ENCODE data around the gene IMPG1. TPM values are rescaled to one million over a fixed set of nuclear protein-coding genes. Genes with fewer than 3 reads are reported as not detected.

IMPG1 gene
- total RNA-seq (not detected), polyA plus RNA-seq (not detected), total RNA-seq (0 reads per million in 6 experiments)

GRCh38 chr6:76072562-76072961 lies at the start of gene IMPG1:
Gene IMPG1 (minus strand): TSS chr6:76072662. CDS start chr6:76072488, 174 bp downstream.
- ATAC-seq (no peak), DNase-seq (no peak)
- Mint-ChIP-seq H3K36me3 (no peaks in the 10 kb centered on the region), H3K27me3 (no peaks in the 10 kb centered on the region), H3K4me3 (no peak within 1 kb of the TSS), H3K27ac (no peak within 1 kb of the TSS), H3K9me3 (peaks cover 0 to 15% (median 7%) of the 10 kb centered on the region in 9 donors), H3K4me1 (no peaks in the 10 kb centered on the region)
- POLR2A ChIA-PET: no interaction called here

- Mint-ChIP-seq H3K36me3 (peaks cover 0 to 9% (median 0%) of the 10 kb centered on the region in 3 donors), H3K9me3 (peaks cover 7 to 37% (median 18%) of the 10 kb centered on the region in 9 donors), H3K4me1 (no peaks in the 10 kb centered on the region), H3K27ac (no peak overlapping the region), H3K4me3 (no peak overlapping the region), H3K27me3 (no peaks in the 10 kb centered on the region)
- POLR2A ChIA-PET: no interaction called here
- DNase-seq: no peak
- ATAC-seq: no peak
These were observed 47.8 kb upstream of the IMPG1 start for GRCh38 chr6:76120302-76120701.

GRCh38 chr6:76073281-76073680 lies 819 bp upstream of the IMPG1 start:
- Mint-ChIP-seq H3K27ac (no peak overlapping the region), H3K36me3 (no peaks in the 10 kb centered on the region), H3K4me1 (no peaks in the 10 kb centered on the region), H3K4me3 (no peak overlapping the region), H3K9me3 (peaks cover 0 to 11% (median 5%) of the 10 kb centered on the region in 9 donors), H3K27me3 (no peaks in the 10 kb centered on the region)
- ATAC-seq: no peak
- DNase-seq: no peak
- POLR2A ChIA-PET: no interaction called here

GRCh38 chr6:76057469-76057868 lies 15.0 kb downstream of the IMPG1 start:
- peaks cover 0 to 19% (median 5%) of the 10 kb centered on the region in 9 donors for H3K9me3 Mint-ChIP-seq
- POLR2A ChIA-PET: no interaction called here
- no peak overlapping the region for H3K4me3 Mint-ChIP-seq
- no peak overlapping the region for H3K27ac Mint-ChIP-seq
- no peaks in the 10 kb centered on the region for H3K27me3 Mint-ChIP-seq
- no peaks in the 10 kb centered on the region for H3K4me1 Mint-ChIP-seq
- DNase-seq: no peak
- no peak for ATAC-seq
- H3K36me3 Mint-ChIP-seq: no peaks in the 10 kb centered on the region

GRCh38 chr6:76052314-76052713 lies 20.1 kb downstream of the IMPG1 start:
- Mint-ChIP-seq H3K36me3 (no peaks in the 10 kb centered on the region), H3K4me1 (no peaks in the 10 kb centered on the region), H3K27me3 (no peaks in the 10 kb centered on the region), H3K4me3 (no peak overlapping the region), H3K27ac (no peak overlapping the region), H3K9me3 (peaks cover 0 to 32% (median 5%) of the 10 kb centered on the region in 9 donors)
- DNase-seq: no peak
- POLR2A ChIA-PET: no interaction called here
- no peak for ATAC-seq

- DNase-seq: no peak
- Mint-ChIP-seq H3K9me3 (peaks cover 0 to 20% (median 0%) of the 10 kb centered on the region in 9 donors), H3K27ac (no peak overlapping the region), H3K4me1 (no peaks in the 10 kb centered on the region), H3K36me3 (no peaks in the 10 kb centered on the region), H3K27me3 (no peaks in the 10 kb centered on the region), H3K4me3 (no peak overlapping the region)
- ATAC-seq: no peak
- POLR2A ChIA-PET: no interaction called here
These were observed 28.8 kb downstream of the IMPG1 start for GRCh38 chr6:76043690-76044089.

GRCh38 chr6:76035713-76036112 lies 36.7 kb downstream of the IMPG1 start:
- POLR2A ChIA-PET: no interaction called here
- ATAC-seq (no peak), DNase-seq (no peak)
- H3K27me3 Mint-ChIP-seq: peaks cover 0 to 3% (median 0%) of the 10 kb centered on the region in 5 donors
- no peak overlapping the region for H3K27ac Mint-ChIP-seq
- H3K36me3 Mint-ChIP-seq: no peaks in the 10 kb centered on the region
- peaks cover 0 to 24% (median 3%) of the 10 kb centered on the region in 9 donors for H3K9me3 Mint-ChIP-seq
- H3K4me3 Mint-ChIP-seq: no peak overlapping the region
- H3K4me1 Mint-ChIP-seq: no peaks in the 10 kb centered on the region

- H3K9me3 Mint-ChIP-seq: peaks cover 0 to 72% (median 34%) of the 10 kb centered on the region in 9 donors
- POLR2A ChIA-PET: no interaction called here
- ATAC-seq (no peak), DNase-seq (no peak)
- H3K4me3 Mint-ChIP-seq: no peak overlapping the region
- H3K27ac Mint-ChIP-seq: no peak overlapping the region
- H3K4me1 Mint-ChIP-seq: no peaks in the 10 kb centered on the region
- peaks cover 0 to 22% (median 8%) of the 10 kb centered on the region in 3 donors for H3K36me3 Mint-ChIP-seq
- H3K27me3 Mint-ChIP-seq: peaks cover 0 to 3% (median 0%) of the 10 kb centered on the region in 5 donors
These were observed 46.4 kb downstream of the IMPG1 start for GRCh38 chr6:76026101-76026500.

GRCh38 chr6:76014626-76015530 lies 57.6 kb downstream of the IMPG1 start:
- Mint-ChIP-seq H3K9me3 (peaks cover 0 to 19% (median 3%) of the 10 kb centered on the region in 9 donors), H3K27me3 (peaks cover 0 to 8% (median 0%) of the 10 kb centered on the region in 5 donors), H3K4me3 (no peak overlapping the region), H3K27ac (no peak overlapping the region), H3K36me3 (peaks cover 0 to 4% (median 0%) of the 10 kb centered on the region in 3 donors), H3K4me1 (no peaks in the 10 kb centered on the region)
- no peak for ATAC-seq
- DNase-seq: no peak
- POLR2A ChIA-PET: no interaction called here

GRCh38 chr6:76004202-76004601 lies 68.3 kb downstream of the IMPG1 start:
- Mint-ChIP-seq H3K4me1 (no peaks in the 10 kb centered on the region), H3K4me3 (no peak overlapping the region), H3K9me3 (peaks cover 0 to 7% (median 0%) of the 10 kb centered on the region in 9 donors), H3K27me3 (peaks cover 0 to 2% (median 0%) of the 10 kb centered on the region in 5 donors), H3K36me3 (no peaks in the 10 kb centered on the region), H3K27ac (no peak overlapping the region)
- no peak for DNase-seq
- POLR2A ChIA-PET: no interaction called here
- ATAC-seq: no peak

- no peak for DNase-seq
- POLR2A ChIA-PET: no interaction called here
These were observed 68.8 kb downstream of the IMPG1 start for GRCh38 chr6:76003686-76004085.

GRCh38 chr6:76003113-76003512 lies 69.3 kb downstream of the IMPG1 start:
- POLR2A ChIA-PET: no interaction called here
- no peak for DNase-seq
- peaks cover 0 to 7% (median 0%) of the 10 kb centered on the region in 9 donors for H3K9me3 Mint-ChIP-seq
- no peak for ATAC-seq
- H3K27me3 Mint-ChIP-seq: peaks cover 0 to 2% (median 0%) of the 10 kb centered on the region in 5 donors
- H3K27ac Mint-ChIP-seq: no peak overlapping the region
- no peaks in the 10 kb centered on the region for H3K4me1 Mint-ChIP-seq
- no peaks in the 10 kb centered on the region for H3K36me3 Mint-ChIP-seq
- H3K4me3 Mint-ChIP-seq: no peak overlapping the region

More at GRCh38 chr6:76003686-76004085, 68.8 kb downstream of the IMPG1 start:
- Mint-ChIP-seq H3K36me3 (no peaks in the 10 kb centered on the region), H3K9me3 (peaks cover 0 to 7% (median 0%) of the 10 kb centered on the region in 9 donors), H3K4me3 (no peak overlapping the region), H3K4me1 (no peaks in the 10 kb centered on the region), H3K27me3 (peaks cover 0 to 2% (median 0%) of the 10 kb centered on the region in 5 donors), H3K27ac (no peak overlapping the region)
- no peak for ATAC-seq

- Mint-ChIP-seq H3K4me1 (no peaks in the 10 kb centered on the region), H3K27ac (no peak overlapping the region), H3K9me3 (peaks cover 0 to 7% (median 0%) of the 10 kb centered on the region in 9 donors), H3K27me3 (peaks cover 0 to 3% (median 0%) of the 10 kb centered on the region in 5 donors), H3K4me3 (no peak overlapping the region), H3K36me3 (no peaks in the 10 kb centered on the region)
- POLR2A ChIA-PET: no interaction called here
- ATAC-seq (no peak), DNase-seq (no peak)
These were observed 71.8 kb downstream of the IMPG1 start for GRCh38 chr6:76000629-76001028.

Measured in naive thymus-derived CD8-positive, alpha-beta T cell (primary cell).